Panc1 (cell line): ENCODE data around the gene ITSN2.

Source experiments
- TF ChIP-seq, protein P1 (sequence below), 2 experiments: IDR thresholded peaks; 2 replicates each; pipeline ENCODE4 v1.6.1; 2011 to 2012; ENCODE audit warnings: low read depth in 2 of 2, control low read depth in 1 of 2, low read length in 1 of 2, mild to moderate bottlenecking in 1 of 2, moderate library complexity in 1 of 2; ENCODE audit not compliant: insufficient read depth in 1 of 2
- TF ChIP-seq, protein P2 (sequence below): fragments of 450-650 bp; IDR thresholded peaks from 2 replicates; pipeline ENCODE4 v1.5.1; 2017; ENCODE audit warnings: mild to moderate bottlenecking

DNA sequence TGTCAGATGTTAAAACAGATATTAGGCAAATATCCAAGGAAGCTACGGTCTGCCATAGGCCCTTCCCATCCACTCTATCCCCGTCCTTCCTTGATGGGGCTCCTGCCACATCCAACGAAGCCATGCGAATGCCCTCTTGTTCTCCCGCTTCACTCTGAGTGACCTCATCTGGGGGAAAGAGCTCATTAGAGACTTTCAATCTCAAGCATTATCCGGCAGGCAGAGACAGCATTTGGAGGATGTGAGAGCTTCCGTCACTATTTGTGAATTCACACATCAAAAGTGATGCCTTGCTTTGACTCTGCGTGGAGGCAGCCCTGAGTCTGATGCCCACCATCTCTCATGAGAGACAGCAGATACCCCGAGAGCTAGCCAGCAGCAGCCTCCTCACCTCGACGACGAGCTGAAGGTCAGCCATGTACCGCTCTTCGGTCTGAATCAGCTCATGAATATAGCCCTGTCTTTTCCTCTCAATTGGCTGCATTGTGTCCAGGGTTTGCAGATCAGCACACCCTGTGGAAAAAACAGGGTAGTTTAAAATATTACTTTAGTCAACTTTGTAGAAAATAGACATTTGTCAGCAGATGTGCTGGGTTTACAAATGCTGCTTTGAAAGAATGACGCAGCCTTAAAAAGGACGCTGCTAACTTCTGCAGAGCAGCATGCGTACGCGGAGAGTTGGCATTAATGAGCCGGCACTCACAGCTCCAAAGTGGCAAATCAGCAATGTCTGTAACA, 139.6 kb downstream of the ITSN2 start:
- TF ChIP-seq, protein P1, sequence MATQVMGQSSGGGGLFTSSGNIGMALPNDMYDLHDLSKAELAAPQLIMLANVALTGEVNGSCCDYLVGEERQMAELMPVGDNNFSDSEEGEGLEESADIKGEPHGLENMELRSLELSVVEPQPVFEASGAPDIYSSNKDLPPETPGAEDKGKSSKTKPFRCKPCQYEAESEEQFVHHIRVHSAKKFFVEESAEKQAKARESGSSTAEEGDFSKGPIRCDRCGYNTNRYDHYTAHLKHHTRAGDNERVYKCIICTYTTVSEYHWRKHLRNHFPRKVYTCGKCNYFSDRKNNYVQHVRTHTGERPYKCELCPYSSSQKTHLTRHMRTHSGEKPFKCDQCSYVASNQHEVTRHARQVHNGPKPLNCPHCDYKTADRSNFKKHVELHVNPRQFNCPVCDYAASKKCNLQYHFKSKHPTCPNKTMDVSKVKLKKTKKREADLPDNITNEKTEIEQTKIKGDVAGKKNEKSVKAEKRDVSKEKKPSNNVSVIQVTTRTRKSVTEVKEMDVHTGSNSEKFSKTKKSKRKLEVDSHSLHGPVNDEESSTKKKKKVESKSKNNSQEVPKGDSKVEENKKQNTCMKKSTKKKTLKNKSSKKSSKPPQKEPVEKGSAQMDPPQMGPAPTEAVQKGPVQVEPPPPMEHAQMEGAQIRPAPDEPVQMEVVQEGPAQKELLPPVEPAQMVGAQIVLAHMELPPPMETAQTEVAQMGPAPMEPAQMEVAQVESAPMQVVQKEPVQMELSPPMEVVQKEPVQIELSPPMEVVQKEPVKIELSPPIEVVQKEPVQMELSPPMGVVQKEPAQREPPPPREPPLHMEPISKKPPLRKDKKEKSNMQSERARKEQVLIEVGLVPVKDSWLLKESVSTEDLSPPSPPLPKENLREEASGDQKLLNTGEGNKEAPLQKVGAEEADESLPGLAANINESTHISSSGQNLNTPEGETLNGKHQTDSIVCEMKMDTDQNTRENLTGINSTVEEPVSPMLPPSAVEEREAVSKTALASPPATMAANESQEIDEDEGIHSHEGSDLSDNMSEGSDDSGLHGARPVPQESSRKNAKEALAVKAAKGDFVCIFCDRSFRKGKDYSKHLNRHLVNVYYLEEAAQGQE (IDR thresholded peaks at IDR 0.05; ENCODE audit: insufficient read depth in 1 of 2, low read depth in 2 of 2, low read length in 1 of 2) = no peak
- TF ChIP-seq, protein P2, sequence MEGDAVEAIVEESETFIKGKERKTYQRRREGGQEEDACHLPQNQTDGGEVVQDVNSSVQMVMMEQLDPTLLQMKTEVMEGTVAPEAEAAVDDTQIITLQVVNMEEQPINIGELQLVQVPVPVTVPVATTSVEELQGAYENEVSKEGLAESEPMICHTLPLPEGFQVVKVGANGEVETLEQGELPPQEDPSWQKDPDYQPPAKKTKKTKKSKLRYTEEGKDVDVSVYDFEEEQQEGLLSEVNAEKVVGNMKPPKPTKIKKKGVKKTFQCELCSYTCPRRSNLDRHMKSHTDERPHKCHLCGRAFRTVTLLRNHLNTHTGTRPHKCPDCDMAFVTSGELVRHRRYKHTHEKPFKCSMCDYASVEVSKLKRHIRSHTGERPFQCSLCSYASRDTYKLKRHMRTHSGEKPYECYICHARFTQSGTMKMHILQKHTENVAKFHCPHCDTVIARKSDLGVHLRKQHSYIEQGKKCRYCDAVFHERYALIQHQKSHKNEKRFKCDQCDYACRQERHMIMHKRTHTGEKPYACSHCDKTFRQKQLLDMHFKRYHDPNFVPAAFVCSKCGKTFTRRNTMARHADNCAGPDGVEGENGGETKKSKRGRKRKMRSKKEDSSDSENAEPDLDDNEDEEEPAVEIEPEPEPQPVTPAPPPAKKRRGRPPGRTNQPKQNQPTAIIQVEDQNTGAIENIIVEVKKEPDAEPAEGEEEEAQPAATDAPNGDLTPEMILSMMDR = no peak
